ENCODE data around the gene QRFP. TPM values are rescaled to one million over a fixed set of nuclear protein-coding genes. Genes with fewer than 3 reads are reported as not detected.

Gene QRFP
- total and polyA plus RNA-seq, 8 donors = not detected

DNA sequence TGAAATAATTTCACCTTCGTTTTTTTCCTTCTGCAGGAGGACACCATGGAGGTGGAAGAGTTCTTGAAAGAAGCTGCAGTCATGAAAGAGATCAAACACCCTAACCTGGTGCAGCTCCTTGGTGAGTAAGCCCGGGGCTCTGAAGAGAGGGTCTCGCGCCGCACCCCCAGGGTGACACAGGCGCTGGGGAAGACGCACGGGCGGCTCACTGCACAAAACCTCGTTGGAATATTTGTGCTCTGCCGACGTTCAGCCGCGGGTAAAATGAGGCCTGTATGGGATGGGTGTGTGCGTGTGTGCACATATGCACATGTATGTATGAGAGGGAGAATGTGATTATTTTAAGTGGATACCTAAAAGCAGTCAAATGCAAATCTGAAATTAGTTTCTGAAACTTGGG lies 24.5 kb downstream of the QRFP start:
- intact Hi-C loops (cut with DNase I) = no loop called here
- Histone ChIP-seq H3K27ac (no peak overlapping the region), H3K4me3 (no peak overlapping the region), H3K9me3 (no peaks in the 10 kb centered on the region), H3K4me1 (peaks cover 8 to 16% (median 11%) of the 10 kb centered on the region in 3 donors), H3K27me3 (no peaks in the 10 kb centered on the region), H3K36me3 (peaks cover 0 to 25% (median 11%) of the 10 kb centered on the region in 3 donors)
- no peak for DNase-seq
- WGBS, 2 donors = 91 to 93% methylated on average over 15 of the region's 15 CpGs
- ATAC-seq = no peak
- TF ChIP-seq, protein P1, sequence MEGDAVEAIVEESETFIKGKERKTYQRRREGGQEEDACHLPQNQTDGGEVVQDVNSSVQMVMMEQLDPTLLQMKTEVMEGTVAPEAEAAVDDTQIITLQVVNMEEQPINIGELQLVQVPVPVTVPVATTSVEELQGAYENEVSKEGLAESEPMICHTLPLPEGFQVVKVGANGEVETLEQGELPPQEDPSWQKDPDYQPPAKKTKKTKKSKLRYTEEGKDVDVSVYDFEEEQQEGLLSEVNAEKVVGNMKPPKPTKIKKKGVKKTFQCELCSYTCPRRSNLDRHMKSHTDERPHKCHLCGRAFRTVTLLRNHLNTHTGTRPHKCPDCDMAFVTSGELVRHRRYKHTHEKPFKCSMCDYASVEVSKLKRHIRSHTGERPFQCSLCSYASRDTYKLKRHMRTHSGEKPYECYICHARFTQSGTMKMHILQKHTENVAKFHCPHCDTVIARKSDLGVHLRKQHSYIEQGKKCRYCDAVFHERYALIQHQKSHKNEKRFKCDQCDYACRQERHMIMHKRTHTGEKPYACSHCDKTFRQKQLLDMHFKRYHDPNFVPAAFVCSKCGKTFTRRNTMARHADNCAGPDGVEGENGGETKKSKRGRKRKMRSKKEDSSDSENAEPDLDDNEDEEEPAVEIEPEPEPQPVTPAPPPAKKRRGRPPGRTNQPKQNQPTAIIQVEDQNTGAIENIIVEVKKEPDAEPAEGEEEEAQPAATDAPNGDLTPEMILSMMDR (IDR thresholded peaks at IDR 0.05) = no peak
- FAIRE-seq = no peak

DNA sequence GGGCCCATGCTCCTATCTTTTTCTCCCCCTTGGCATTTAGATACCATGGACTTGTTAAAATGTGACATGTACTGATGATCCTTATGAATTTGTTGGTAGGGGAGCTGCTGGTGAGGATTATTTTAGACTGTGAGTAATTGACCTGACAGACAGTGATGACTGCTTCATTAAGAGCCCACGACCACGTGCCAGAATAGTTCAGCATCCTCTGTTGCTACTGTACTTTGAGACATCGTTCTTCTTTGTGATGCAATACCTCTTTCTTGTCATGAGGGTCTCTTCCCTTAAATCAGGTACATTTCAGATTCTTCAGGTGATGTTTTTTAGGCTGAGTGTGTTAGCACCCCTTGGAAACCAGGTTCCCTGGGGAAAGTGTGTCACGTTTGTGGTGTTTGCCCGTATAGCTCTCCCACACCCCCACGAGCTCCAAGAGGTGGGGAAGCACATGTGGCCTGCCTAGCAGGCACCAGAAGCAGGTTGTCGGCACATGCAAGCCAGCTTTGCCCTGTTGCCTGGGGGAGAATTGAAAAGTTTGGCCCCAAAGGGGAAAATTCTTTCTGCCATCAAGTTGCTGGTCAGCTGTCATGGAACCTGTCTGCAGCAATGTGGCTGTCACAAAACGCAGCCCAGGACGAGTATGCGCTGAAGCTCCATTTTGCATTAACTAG lies 25.1 kb downstream of the QRFP start:
- H3K27me3 ChIP-seq = no peaks in the 10 kb centered on the region
- H3K9me3 ChIP-seq = no peaks in the 10 kb centered on the region
- FAIRE-seq (no peak), DNase-seq (peak in 1 of 6 donors; percentile 14), ATAC-seq (no peak)
- intact Hi-C loops (cut with DNase I) = no loop called here
- TF ChIP-seq, protein P1 (IDR thresholded peaks at IDR 0.05) = no peak
- no peak overlapping the region for H3K4me3 ChIP-seq
- peaks cover 0 to 25% (median 11%) of the 10 kb centered on the region in 3 donors for H3K36me3 ChIP-seq
- WGBS, 2 donors = 88% methylated on average over 10 of the region's 10 CpGs
- no peak overlapping the region for H3K27ac ChIP-seq
- peaks cover 8 to 16% (median 11%) of the 10 kb centered on the region in 3 donors for H3K4me1 ChIP-seq

DNA sequence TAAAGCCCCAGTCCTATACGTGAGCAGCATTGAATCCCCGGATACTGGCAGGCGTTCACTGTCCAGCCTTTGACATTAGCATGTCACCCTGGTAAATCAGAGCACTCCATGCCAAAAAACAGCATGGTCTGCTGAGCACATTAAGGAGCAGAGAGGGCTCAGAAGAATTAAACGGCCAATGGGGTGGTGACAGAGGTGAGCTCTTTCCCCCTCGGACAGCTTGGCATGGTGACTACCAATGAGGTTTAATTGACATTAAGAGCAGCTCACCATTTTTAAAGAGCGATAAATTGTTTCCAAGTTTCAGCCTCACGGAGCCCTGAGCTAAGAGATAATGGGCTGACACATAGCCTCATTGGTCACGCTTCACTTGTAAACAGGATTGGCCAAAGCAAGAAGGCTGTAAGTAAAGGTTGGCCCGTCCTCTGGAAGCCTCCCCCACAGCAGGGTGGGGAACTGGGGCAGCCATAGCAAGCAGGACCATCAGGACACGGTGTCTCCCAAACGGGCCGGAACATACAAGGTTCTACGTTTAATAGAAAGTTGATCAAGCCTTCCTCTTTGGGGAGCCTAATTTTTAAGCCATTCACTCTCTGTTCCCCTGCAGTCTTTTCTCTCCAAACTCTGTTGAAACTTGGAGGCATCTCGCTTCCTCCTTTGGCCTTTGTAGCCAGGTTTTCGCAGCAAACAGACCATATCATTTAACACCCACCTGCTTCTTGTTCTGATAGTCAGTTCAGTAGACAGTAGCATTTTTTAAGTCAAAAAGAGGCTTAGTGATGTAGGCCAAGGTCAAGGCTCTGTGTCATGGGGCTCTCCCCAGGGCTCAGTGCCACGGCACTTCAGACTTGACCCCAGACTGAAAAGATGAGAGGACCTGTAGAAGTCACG lies 25.9 kb downstream of the QRFP start:
- H3K36me3 ChIP-seq = peaks cover 0 to 24% (median 11%) of the 10 kb centered on the region in 3 donors
- H3K27ac ChIP-seq = no peak overlapping the region
- H3K9me3 ChIP-seq = no peaks in the 10 kb centered on the region
- DNase-seq (peak in 1 of 6 donors; percentile 17), FAIRE-seq (no peak), ATAC-seq (no peak)
- TF ChIP-seq, protein P1 (IDR thresholded peaks at IDR 0.05) = no peak
- peaks cover 8 to 16% (median 11%) of the 10 kb centered on the region in 3 donors for H3K4me1 ChIP-seq
- intact Hi-C loops (cut with DNase I) = no loop called here
- 91 to 92% methylated on average over 17 of the region's 17 CpGs for WGBS, 2 donors
- H3K4me3 ChIP-seq = no peak overlapping the region
- no peaks in the 10 kb centered on the region for H3K27me3 ChIP-seq

DNA sequence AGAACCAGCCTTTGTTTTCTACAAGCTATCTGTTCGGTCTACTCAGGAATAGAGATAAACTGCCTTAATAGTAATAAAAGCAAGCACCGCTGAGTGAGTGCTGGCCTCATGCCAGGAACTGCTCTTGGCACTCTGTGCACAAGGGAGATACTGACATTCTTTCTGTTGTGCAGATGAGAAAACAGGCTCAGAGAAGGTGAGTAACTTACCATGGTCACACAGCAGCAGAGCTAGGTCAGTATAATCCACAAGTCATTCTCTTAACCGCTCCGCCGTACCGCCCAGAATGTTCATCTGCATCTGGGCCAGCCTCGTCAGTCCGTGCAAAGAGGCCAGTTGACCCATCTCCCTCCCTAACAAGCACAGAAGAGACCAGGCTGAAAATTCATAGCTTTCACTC lies 27.4 kb downstream of the QRFP start:
- intact Hi-C loops (cut with DNase I) = loop anchor here in 2 of 3 donors (5.0 to 10.0 kb wide), 2 partner anchors 73 to 164 kb away; no protein-coding TSS in a partner anchor
- no peaks in the 10 kb centered on the region for H3K27me3 ChIP-seq
- FAIRE-seq = no peak
- peaks cover 8 to 16% (median 11%) of the 10 kb centered on the region in 3 donors for H3K4me1 ChIP-seq
- H3K36me3 ChIP-seq = peaks cover 0 to 9% (median 3%) of the 10 kb centered on the region in 3 donors
- H3K4me3 ChIP-seq = no peak overlapping the region
- ATAC-seq = no peak
- peak in 4 of 6 donors; percentile 21 to 72 (median 44) for DNase-seq
- TF ChIP-seq, protein P1 (IDR thresholded peaks at IDR 0.05) = no peak
- H3K9me3 ChIP-seq = no peaks in the 10 kb centered on the region
- H3K27ac ChIP-seq = no peak overlapping the region
- WGBS, 2 donors = 73% methylated on average over 8 of the region's 8 CpGs
